Karpas-422 (cell line): Measurements from ENCODE around the gene USB1. TPM values are rescaled to one million over a fixed set of nuclear protein-coding genes. Genes with fewer than 3 reads are reported as not detected.

Experiments used
- DNase-seq: peaks from one replicate; pipeline ENCODE4 v3.0.0-alpha.2; 2015
- H2AFZ ChIP-seq: fragments of 200-600 bp; sonication (generic); 2 replicates; pipeline ENCODE4 v1.6.1; 2014; ENCODE audit warnings: antibody characterized with exemption, low read length, mixed read lengths
- H3K27ac ChIP-seq: fragments of 200-600 bp; sonication (generic); 2 replicates; pipeline ENCODE4 v1.5.1; 2014; ENCODE audit warnings: mild to moderate bottlenecking, low read length, moderate library complexity
- H3K27me3 ChIP-seq: fragments of 200-600 bp; sonication (generic); 2 replicates; pipeline ENCODE4 v1.6.1; 2014; ENCODE audit warnings: low read length, mixed read lengths
- H3K36me3 ChIP-seq: fragments of 200-600 bp; sonication (generic); 2 replicates; pipeline ENCODE4 v1.6.1; 2014; ENCODE audit warnings: low read length, mixed read lengths; ENCODE audit not compliant: insufficient read depth
- H3K4me1 ChIP-seq: fragments of 200-600 bp; sonication (generic); 2 replicates; pipeline ENCODE4 v1.6.1; 2014; ENCODE audit warnings: mild to moderate bottlenecking, low read length, mixed read lengths
- H3K4me2 ChIP-seq: fragments of 200-600 bp; sonication (generic); 2 replicates; pipeline ENCODE4 v1.6.1; 2014; ENCODE audit warnings: low read length, low read depth, mild to moderate bottlenecking; ENCODE audit not compliant: poor library complexity, severe bottlenecking
- H3K4me3 ChIP-seq: fragments of 200-600 bp; sonication (generic); 2 replicates; pipeline ENCODE4 v1.5.1; 2014; ENCODE audit warnings: mild to moderate bottlenecking, antibody characterized with exemption, low read length, mixed read lengths
- H3K79me2 ChIP-seq: fragments of 200-600 bp; sonication (generic); 2 replicates; pipeline ENCODE4 v1.6.1; 2014; ENCODE audit warnings: mild to moderate bottlenecking, low read length, mixed read lengths
- H3K9ac ChIP-seq: fragments of 200-600 bp; sonication (generic); 2 replicates; pipeline ENCODE4 v1.6.0; 2014; ENCODE audit warnings: low read length
- H3K9me2 ChIP-seq: fragments of 200-600 bp; sonication (generic), shearing (Covaris generic); replicated peaks from 2 replicates; pipeline ENCODE4 v1.6.0; 2014; ENCODE audit warnings: mild to moderate bottlenecking, low read length, moderate library complexity; ENCODE audit not compliant: insufficient read depth
- H3K9me3 ChIP-seq: fragments of 300-700, 200-600 bp; sonication (generic); 2 replicates; pipeline ENCODE4 v1.6.1; 2014; ENCODE audit warnings: low read length, mixed read lengths
- H4K20me1 ChIP-seq: fragments of 200-600 bp; sonication (generic); 2 replicates; pipeline ENCODE4 v1.6.1; 2014; ENCODE audit warnings: mild to moderate bottlenecking, antibody characterized with exemption, low read length, low read depth; ENCODE audit not compliant: insufficient read depth
- total RNA-seq: library from RNA; depleted of rRNA; stranded (reverse); fragments of >200 nt; shearing (Covaris generic); gene quantifications from 2 replicates; pipeline ENCODE4 v1.2.3, GENCODE V29; 2014; ENCODE audit warnings: low replicate concordance

The USB1 gene
- total RNA-seq, 1 experiment from 2014 or later = 19.6 TPM

- no peak for DNase-seq
- Histone ChIP-seq H3K9ac (no peak overlapping the region), H3K27me3 (no peaks in the 10 kb centered on the region), H3K9me2 (no peaks in the 10 kb centered on the region), H3K79me2 (no peaks in the 10 kb centered on the region), H3K27ac (no peak overlapping the region), H4K20me1 (no peaks in the 10 kb centered on the region; the same call in 1 of the 2 replicates), H3K9me3 (no peaks in the 10 kb centered on the region), H3K4me2 (no peak overlapping the region), H3K4me3 (no peak overlapping the region), H3K36me3 (no peaks in the 10 kb centered on the region), H3K4me1 (no peaks in the 10 kb centered on the region), H2AFZ (no peak overlapping the region)
Observed at GRCh38 chr16:57958544-57958943, 42.7 kb upstream of the USB1 start.

GRCh38 chr16:57959121-57959520 is 42.1 kb upstream of the USB1 start:
- Histone ChIP-seq H3K9me2 (no peaks in the 10 kb centered on the region), H3K79me2 (no peaks in the 10 kb centered on the region), H3K27ac (no peak overlapping the region), H3K36me3 (no peaks in the 10 kb centered on the region), H3K4me1 (no peaks in the 10 kb centered on the region), H3K27me3 (no peaks in the 10 kb centered on the region), H3K4me2 (no peak overlapping the region), H3K9me3 (no peaks in the 10 kb centered on the region), H3K4me3 (no peak overlapping the region), H3K9ac (no peak overlapping the region), H2AFZ (no peak overlapping the region), H4K20me1 (no peaks in the 10 kb centered on the region; the same call in 1 of the 2 replicates)
- DNase-seq = no peak

GRCh38 chr16:57959804-57960203 is 41.4 kb upstream of the USB1 start:
- H3K27me3 ChIP-seq = no peaks in the 10 kb centered on the region
- no peak overlapping the region for H3K4me2 ChIP-seq
- H3K9me3 ChIP-seq = no peaks in the 10 kb centered on the region
- H3K36me3 ChIP-seq = no peaks in the 10 kb centered on the region
- DNase-seq = no peak
- no peaks in the 10 kb centered on the region for H3K79me2 ChIP-seq
- no peaks in the 10 kb centered on the region for H3K9me2 ChIP-seq
- no peaks in the 10 kb centered on the region; the same call in 1 of the 2 replicates for H4K20me1 ChIP-seq
- no peak overlapping the region for H3K4me3 ChIP-seq
- no peak overlapping the region for H3K27ac ChIP-seq
- H3K9ac ChIP-seq = no peak overlapping the region
- H3K4me1 ChIP-seq = no peaks in the 10 kb centered on the region
- no peak overlapping the region for H2AFZ ChIP-seq

GRCh38 chr16:57960310-57960709 is 40.9 kb upstream of the USB1 start:
- Histone ChIP-seq H3K27me3 (no peaks in the 10 kb centered on the region), H3K4me2 (no peak overlapping the region), H3K9me2 (no peaks in the 10 kb centered on the region), H3K79me2 (no peaks in the 10 kb centered on the region), H3K9ac (no peak overlapping the region), H3K4me3 (no peak overlapping the region), H2AFZ (no peak overlapping the region), H3K36me3 (no peaks in the 10 kb centered on the region), H4K20me1 (no peaks in the 10 kb centered on the region; the same call in 1 of the 2 replicates), H3K4me1 (no peaks in the 10 kb centered on the region), H3K27ac (no peak overlapping the region), H3K9me3 (no peaks in the 10 kb centered on the region)
- DNase-seq = no peak

GRCh38 chr16:57960826-57961472 is 40.3 kb upstream of the USB1 start:
- Histone ChIP-seq H3K79me2 (no peaks in the 10 kb centered on the region), H3K27me3 (no peaks in the 10 kb centered on the region), H3K4me1 (no peaks in the 10 kb centered on the region), H3K9me2 (no peaks in the 10 kb centered on the region), H3K36me3 (no peaks in the 10 kb centered on the region), H4K20me1 (no peaks in the 10 kb centered on the region; the same call in 1 of the 2 replicates), H3K27ac (no peak overlapping the region), H3K4me3 (no peak overlapping the region), H2AFZ (no peak overlapping the region), H3K9ac (no peak overlapping the region), H3K4me2 (no peak overlapping the region), H3K9me3 (no peaks in the 10 kb centered on the region)
- DNase-seq = no peak

GRCh38 chr16:57961538-57961937 is 39.7 kb upstream of the USB1 start:
- H2AFZ ChIP-seq = no peak overlapping the region
- no peaks in the 10 kb centered on the region for H3K36me3 ChIP-seq
- H4K20me1 ChIP-seq = no peaks in the 10 kb centered on the region; the same call in 1 of the 2 replicates
- H3K79me2 ChIP-seq = no peaks in the 10 kb centered on the region
- H3K27me3 ChIP-seq = no peaks in the 10 kb centered on the region
- H3K9me2 ChIP-seq = no peaks in the 10 kb centered on the region
- H3K4me3 ChIP-seq = no peak overlapping the region
- no peak overlapping the region for H3K4me2 ChIP-seq
- H3K9ac ChIP-seq = no peak overlapping the region
- no peaks in the 10 kb centered on the region for H3K9me3 ChIP-seq
- H3K4me1 ChIP-seq = no peaks in the 10 kb centered on the region
- DNase-seq = no peak
- no peak overlapping the region for H3K27ac ChIP-seq

- Histone ChIP-seq H3K9ac (no peak overlapping the region), H3K36me3 (no peaks in the 10 kb centered on the region), H3K79me2 (no peaks in the 10 kb centered on the region), H3K9me3 (no peaks in the 10 kb centered on the region), H3K4me1 (no peaks in the 10 kb centered on the region), H3K27me3 (no peaks in the 10 kb centered on the region), H3K9me2 (no peaks in the 10 kb centered on the region), H3K27ac (no peak overlapping the region), H3K4me3 (no peak overlapping the region), H4K20me1 (no peaks in the 10 kb centered on the region; the same call in 1 of the 2 replicates), H2AFZ (no peak overlapping the region), H3K4me2 (no peak overlapping the region)
- no peak for DNase-seq
Observed at GRCh38 chr16:57962046-57962445, 39.2 kb upstream of the USB1 start.

GRCh38 chr16:57962756-57963155 is 38.5 kb upstream of the USB1 start:
- Histone ChIP-seq H4K20me1 (no peaks in the 10 kb centered on the region; the same call in 1 of the 2 replicates), H2AFZ (no peak overlapping the region), H3K27ac (no peak overlapping the region), H3K4me1 (no peaks in the 10 kb centered on the region), H3K27me3 (no peaks in the 10 kb centered on the region), H3K4me2 (no peak overlapping the region), H3K9me3 (no peaks in the 10 kb centered on the region), H3K36me3 (no peaks in the 10 kb centered on the region), H3K79me2 (no peaks in the 10 kb centered on the region), H3K9me2 (no peaks in the 10 kb centered on the region), H3K4me3 (no peak overlapping the region), H3K9ac (no peak overlapping the region)
- DNase-seq = no peak
